Cardiac fibroblast (primary cell): ENCODE data around the gene GABRG3.
A peak's percentile ranks its signal among the peaks of the same experiment; 100 is the strongest.
"Not testable (repeated sequence)": the region's sequence is repeated elsewhere in the genome, so short reads cannot be mapped to it uniquely, and the experiment has no call there.

Source experiments
- DNase-seq, 2 donors: peaks; one replicate each; pipeline versions ENCODE4 v3.0.0 to v3.0.0-alpha.2; 2010; ENCODE audit warnings: low read depth in 2 of 2
- H3K4me3 ChIP-seq, 2 donors: replicated peaks in 1 of 2; 1 replicate in 1 of 2; 2 replicates in 1 of 2; pipeline ENCODE4 v1.5.1; 2011; ENCODE audit warnings: low read depth in 2 of 2, low read length in 2 of 2, mild to moderate bottlenecking in 2 of 2, moderate library complexity in 1 of 2
- CTCF ChIP-seq: IDR thresholded peaks from one replicate; pipeline ENCODE4 v1.5.1; 2011; ENCODE audit warnings: low read depth, mild to moderate bottlenecking, low read length, inconsistent platforms

GABRG3 gene

GRCh38 chr15:26974120-26974780, 3.3 kb downstream of the GABRG3 start:
- TF ChIP-seq CTCF, result no peak
- DNase-seq, result peak; percentile 11 to 15
- H3K4me3 ChIP-seq, result no peak overlapping the region

- no peak for DNase-seq
- H3K4me3 ChIP-seq, result no peak overlapping the region
- TF ChIP-seq CTCF, result no peak
Measured at GRCh38 chr15:26981492-26981891, 10.5 kb downstream of the GABRG3 start.

- DNase-seq, result no peak
- TF ChIP-seq CTCF, result no peak
- no peak overlapping the region for H3K4me3 ChIP-seq
Measured at GRCh38 chr15:26983822-26984221, 12.8 kb downstream of the GABRG3 start.

- TF ChIP-seq CTCF, result no peak
- DNase-seq, result no peak
- H3K4me3 ChIP-seq, result no peak overlapping the region
Measured at GRCh38 chr15:26985050-26985449, 14.1 kb downstream of the GABRG3 start.

GRCh38 chr15:26996250-26996649, 25.3 kb downstream of the GABRG3 start:
- DNase-seq, result peak in 1 of 2 donors; percentile 0
- TF ChIP-seq CTCF, result no peak
- H3K4me3 ChIP-seq, result no peak overlapping the region

- H3K4me3 ChIP-seq, DNase-seq: not testable (repeated sequence)
Measured at GRCh38 chr15:27003003-27003402, 32.0 kb downstream of the GABRG3 start.

- H3K4me3 ChIP-seq, DNase-seq: not testable (repeated sequence)
Measured at GRCh38 chr15:27004226-27004625, 33.2 kb downstream of the GABRG3 start.

GRCh38 chr15:27017168-27017809, 46.3 kb downstream of the GABRG3 start:
- DNase-seq, result peak; percentile 37 to 65
- no peak overlapping the region for H3K4me3 ChIP-seq
- peak; percentile 51 for TF ChIP-seq CTCF
